HFF-Myc (cell line): ENCODE data around the gene SUN3.

Experiments used
- DNase-seq: peaks from one replicate; pipeline ENCODE4 v3.0.0-alpha.2; 2011; ENCODE audit warnings: low read depth; ENCODE audit errors: extremely low read depth
- H3K4me3 ChIP-seq: replicated peaks from 2 replicates; pipeline ENCODE4 v1.5.1; 2011; ENCODE audit warnings: low read depth, mild to moderate bottlenecking, control low read depth, low read length
- TF ChIP-seq, protein P1 (sequence below): IDR thresholded peaks from 2 replicates; pipeline ENCODE4 v1.5.1; 2012; ENCODE audit warnings: mild to moderate bottlenecking, low read depth, low read length, control low read depth; ENCODE audit errors: missing control alignments

Gene SUN3

DNA sequence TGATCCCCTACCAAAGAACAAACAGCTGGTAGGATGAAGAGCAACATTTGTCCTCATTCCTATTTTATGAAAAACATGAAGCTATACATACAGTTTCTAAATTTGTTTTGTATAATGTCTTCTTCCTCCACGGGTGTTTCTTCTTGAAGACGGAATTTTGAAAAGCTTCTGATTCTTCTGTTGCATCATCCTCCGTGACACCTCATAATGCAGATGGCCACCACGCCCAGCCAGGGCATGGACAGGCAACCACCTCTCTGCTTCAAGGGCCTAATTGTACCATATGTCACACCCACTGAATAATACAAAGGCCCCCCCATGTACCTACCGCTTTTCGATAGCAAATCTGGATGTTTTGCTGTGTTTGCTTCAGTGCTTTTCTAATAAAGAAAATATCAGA, at the start of gene SUN3:
Gene SUN3 (minus strand): TSS at position 170 of the 400 bp plus-strand sequence. CDS start 169 bp downstream, at position 1.
- H3K4me3 ChIP-seq, result no peak within 1 kb of the TSS
- TF ChIP-seq, protein P1, sequence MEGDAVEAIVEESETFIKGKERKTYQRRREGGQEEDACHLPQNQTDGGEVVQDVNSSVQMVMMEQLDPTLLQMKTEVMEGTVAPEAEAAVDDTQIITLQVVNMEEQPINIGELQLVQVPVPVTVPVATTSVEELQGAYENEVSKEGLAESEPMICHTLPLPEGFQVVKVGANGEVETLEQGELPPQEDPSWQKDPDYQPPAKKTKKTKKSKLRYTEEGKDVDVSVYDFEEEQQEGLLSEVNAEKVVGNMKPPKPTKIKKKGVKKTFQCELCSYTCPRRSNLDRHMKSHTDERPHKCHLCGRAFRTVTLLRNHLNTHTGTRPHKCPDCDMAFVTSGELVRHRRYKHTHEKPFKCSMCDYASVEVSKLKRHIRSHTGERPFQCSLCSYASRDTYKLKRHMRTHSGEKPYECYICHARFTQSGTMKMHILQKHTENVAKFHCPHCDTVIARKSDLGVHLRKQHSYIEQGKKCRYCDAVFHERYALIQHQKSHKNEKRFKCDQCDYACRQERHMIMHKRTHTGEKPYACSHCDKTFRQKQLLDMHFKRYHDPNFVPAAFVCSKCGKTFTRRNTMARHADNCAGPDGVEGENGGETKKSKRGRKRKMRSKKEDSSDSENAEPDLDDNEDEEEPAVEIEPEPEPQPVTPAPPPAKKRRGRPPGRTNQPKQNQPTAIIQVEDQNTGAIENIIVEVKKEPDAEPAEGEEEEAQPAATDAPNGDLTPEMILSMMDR, result no peak
- DNase-seq, result no peak

- no peak overlapping the region for H3K4me3 ChIP-seq
- no peak for DNase-seq
- TF ChIP-seq, protein P1, result no peak
Observed at GRCh38 chr7:48078470-48078869, 49.6 kb upstream of the SUN3 start.

DNA sequence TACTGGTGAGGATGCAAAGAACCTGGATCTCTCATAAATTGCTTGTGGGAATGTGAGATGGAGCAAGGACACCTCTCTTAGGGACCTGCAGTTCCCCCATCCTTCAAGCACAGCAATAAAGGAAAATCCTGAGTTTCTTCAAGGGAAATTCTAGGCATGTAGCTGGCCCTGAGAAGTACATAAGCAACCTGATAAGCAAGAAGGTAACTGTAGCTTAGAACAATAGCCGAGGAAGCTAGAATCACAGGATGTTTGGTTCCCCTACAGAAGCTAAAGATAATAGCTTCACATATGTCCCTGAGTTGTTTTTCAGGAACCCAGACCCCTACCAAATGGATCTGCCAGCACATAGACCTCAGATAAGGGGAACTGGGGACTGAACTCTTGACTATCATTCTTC, 48.5 kb upstream of the SUN3 start:
- no peak for DNase-seq
- TF ChIP-seq, protein P1, result no peak
- no peak overlapping the region for H3K4me3 ChIP-seq

GRCh38 chr7:48074204-48074654, 45.3 kb upstream of the SUN3 start:
- H3K4me3 ChIP-seq, result no peak overlapping the region
- no peak for DNase-seq
- TF ChIP-seq, protein P1, result no peak

DNA sequence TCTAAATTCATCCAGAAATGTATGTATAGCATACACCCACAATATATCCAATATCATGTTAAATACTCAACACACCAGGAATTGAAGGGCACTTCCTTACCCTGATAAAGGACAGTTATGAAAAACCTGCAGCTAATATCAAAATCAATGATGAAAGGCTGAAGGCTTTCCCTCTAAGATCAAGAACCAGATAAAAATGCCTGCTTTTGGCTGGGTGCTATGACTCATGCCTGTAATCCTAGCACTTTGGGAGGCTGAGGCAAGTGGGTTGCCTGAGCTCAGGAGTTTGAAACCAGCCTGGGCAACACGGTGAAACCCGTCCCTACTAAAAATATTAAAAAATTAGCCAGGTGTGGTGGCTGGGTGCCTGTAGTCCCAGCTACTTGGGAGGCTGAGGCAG, 38.6 kb upstream of the SUN3 start:
- TF ChIP-seq, protein P1, result no peak
- no peak overlapping the region for H3K4me3 ChIP-seq
- no peak for DNase-seq

DNA sequence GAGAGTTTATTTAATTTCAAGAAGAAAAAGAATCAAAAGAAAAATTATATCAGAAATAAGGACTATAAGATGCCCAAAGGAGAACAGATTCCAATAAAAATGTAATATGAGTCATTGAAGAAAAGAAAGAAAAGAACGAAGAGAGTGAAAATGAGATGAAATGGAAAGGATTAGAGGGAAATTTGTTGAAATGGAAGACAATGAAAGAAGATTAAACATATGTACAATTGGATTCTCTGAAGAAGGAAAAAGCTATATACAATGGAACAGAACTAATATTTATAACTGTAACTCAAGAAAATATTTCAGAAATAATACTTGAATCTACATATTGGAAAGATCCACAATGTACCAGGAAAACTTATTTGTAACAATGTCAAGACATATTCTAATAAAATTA, 35.1 kb upstream of the SUN3 start:
- TF ChIP-seq, protein P1, result no peak
- no peak for DNase-seq
- H3K4me3 ChIP-seq, result no peak overlapping the region

DNA sequence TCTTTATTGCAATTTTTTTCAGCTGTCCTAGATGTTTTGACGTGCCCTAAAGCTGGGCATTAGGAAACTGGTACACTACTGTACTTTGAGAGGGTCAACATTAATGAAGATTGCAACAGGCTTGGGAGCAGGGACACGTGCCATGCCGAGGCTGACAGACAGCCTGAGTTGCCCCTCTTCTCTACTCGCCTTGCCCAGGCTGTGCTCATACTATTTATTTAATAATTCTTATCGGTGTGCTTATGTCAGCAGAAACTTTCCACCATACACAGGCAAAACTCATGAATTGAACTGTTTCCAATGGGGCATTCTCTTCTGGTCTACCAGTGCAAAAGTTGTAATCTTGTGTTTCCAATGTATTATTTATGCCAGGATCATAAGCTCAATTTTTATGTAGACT, 30.8 kb upstream of the SUN3 start:
- no peak for DNase-seq
- TF ChIP-seq, protein P1, result no peak
- no peak overlapping the region for H3K4me3 ChIP-seq
